Fibroblast of skin of back (primary cell): ENCODE data around the gene TNS1.
A peak's percentile ranks its signal among the peaks of the same experiment; 100 is the strongest.

ENCODE experiments used
- DNase-seq: peaks from one replicate; pipeline ENCODE4 v3.0.0-alpha.2; 2013

The TNS1 gene

DNA sequence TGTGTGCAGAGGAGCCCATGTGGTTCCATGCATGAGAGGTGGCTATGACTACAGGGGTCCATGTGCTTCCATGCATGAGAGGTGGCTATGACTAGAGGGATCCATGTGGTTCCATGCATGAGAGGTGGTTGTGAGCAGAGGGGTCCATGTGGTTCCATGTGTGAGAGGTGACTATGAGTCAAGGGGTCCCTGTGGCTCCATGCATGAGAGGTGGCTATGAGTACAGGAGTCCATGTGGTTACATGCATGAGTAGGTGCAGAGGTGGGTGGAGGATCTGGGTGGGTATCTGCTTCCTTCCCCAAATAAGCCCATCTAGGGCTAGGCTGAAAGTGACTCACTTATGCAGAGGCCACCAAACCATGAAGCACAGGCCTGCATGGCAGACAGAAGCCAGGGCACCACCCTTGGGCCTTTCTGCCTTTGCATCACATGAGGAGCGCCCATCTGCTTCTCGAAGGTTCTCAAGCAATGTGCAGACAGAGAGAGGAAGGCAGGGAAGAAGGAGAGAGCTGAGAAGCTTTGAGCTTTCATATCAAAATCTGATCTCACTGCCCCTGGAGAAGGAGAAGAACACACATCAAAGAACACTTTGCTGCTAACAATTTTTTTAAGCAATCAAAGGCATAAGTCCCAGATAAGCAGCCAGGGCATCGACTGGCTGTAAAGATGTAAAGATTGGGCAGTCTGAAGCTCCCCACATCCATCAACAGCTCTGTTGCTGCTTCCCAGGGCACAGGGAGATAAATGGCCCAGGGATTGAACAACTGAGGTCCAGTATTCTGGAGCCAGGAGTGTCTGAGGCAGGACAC lies 137.6 kb downstream of the TNS1 start:
- no peak for DNase-seq

DNA sequence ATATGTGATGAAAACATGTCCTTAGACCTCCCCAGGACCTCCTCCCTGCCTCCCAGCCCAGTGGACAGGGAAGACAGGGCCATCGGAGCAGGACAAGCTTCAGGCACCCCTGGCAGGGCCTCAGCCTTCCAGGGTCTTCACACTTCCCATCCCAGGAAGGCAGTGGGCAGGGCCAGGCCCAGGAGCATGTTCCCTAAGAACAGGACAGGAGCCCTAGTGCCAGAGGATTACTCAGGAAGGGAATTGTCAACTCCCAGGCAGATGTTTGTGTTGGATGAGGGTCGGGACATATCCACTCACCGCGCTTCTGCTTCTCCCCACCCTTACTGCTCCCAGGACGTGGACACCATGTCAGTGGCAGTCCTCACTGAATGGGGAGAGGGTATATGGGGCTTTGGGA lies 138.9 kb downstream of the TNS1 start:
- DNase-seq: no peak

DNA sequence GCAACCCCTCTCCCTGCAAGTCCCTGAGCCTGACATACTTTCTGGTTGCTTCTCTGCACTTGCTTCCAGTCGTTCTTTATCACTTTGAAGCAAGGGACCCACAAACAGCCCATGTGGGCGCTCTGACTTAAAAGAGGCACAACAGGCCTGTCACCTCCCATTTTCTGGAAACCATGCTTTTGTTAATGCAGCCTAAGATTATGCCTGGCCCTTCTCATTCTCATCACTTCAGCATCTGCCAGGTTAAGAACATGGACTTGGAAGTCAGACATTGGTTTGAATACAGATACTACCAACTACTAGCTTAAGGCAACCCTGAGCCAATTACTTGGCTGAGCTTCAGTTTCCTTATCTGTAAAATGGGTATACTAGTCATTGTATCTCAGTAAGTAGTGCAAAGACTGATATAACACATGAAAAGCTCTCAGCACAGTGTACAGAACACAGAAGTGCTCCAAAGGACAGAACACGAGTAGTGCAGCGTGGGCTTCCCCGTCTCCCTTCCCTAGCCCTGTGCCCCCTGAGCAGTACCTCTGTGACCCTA lies 141.4 kb downstream of the TNS1 start:
- DNase-seq: no peak

DNA sequence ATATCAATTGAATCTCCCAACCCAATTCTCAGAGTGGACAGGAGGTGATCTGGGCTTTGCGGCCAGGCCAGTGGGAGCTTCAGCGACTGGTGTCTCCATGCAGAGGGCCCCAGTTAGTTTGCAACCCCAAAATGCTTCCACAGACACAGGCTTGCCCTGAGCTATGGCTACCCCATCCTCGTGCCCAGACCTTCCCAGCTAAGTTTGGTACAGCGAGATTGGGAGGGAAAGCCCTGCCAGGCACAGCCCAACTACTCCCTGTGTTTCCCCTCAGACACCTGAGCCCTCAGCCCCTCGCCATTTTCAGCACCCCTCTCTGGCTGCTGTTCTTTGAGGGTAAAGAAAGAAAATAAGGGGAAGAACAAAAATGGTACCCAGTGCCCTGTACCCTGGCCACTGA lies 142.9 kb downstream of the TNS1 start:
- DNase-seq: no peak

DNA sequence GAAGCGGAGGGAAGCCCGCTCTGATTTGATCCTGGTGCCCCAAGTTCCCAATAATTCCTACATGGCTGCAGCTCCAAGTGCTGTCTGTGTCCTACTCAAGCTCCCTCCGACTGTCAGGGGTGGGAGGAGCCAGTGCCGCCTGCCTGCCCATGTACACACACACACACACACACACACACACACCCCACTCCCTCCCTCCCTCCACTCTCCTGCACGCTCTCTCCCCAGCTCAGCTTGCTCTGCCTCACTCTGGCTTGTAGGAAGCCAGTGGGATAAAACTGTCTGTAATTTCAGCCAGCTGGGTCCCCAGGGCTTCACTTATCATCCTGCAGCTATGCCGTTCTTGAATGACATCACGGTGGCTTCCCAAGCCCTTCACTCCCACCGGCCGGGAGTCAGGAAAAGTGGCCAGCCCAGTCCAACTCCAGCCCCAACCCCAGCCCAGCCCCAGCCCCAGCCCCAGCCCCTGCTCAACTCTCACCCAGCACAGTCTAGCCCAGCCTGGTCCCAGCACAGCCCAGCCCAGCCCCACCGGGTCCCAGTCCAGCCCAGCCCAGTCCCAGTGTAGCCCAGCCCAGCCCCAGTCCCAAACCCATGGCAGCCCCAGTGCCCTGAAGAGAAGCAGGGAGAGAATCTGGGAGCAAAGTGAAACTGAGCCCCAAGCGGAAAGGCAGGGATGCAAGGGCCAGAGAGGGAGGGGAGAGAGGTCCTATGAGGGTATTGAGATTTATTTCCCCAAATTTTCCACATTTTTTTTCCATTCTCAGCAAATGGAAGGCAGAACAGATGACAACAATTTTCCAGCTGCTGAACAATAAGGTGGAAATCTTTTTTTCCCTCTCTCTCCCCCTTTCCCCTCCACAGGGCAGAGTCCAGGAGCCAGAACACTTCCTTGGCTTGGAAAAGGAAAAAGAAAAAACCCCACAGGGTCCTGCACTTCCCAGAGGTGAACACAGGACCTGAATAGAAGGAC lies 144.0 kb downstream of the TNS1 start:
- peak; percentile 100 for DNase-seq

DNA sequence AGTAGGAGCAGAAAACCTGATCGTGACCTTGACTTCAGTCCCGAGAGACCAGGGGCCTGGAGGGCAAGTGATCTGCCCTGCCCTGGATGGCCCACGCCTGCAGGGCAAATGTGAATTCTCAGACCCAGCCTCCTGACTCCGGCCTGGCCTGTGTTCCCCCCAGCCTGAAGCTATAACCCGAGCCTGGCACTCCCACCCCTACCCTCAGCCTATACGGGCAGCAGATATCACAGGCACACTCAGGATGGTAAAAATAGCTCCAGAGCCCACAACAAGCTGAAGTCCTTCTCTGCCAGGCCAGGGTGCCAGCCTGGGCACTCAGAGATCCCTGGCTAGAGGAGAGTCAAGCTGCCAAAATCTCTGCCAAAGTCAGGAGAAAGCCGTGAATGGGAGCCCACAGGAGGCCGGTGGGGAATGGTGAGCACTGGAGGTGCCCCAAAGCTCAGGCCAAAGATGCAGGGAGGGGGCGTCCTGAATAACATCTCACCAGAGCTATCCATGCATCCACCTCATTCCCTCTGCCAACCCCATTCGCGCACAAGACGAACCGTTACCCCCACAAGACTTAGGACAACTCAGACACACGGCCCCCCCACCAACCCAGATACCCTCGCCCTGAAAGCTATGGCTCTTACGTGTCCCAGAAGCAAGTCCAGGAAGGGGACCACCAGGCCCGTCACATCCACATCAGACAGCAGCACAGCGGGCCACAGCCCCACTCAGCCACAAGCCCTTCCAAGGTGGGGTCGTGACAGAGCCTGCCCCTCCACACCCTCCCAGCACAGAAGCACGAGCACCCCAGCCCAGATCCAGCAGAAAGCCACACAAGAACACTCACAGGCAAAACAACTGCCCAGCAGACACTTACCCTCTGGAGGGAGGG lies 144.9 kb downstream of the TNS1 start:
- DNase-seq: no peak

DNA sequence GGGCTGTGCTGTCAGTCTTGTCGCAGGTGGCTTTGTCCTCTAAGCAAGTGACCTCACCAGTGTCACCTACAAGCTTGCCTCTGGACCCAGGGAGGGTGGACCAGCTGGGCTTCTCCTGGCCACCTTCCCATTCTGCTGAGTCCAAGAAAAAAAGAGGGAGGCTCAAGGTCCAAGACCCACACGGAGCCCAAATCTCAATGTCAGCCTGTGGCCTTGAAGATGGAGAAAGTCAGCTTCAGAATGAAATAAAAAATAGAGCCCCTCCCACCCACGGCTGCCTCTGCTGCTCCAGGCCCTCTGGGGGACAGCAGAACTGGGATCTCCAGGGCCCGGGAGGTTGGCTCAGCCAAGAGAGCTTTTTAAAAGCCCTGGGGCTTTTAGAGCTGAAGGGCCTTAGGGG lies 145.9 kb downstream of the TNS1 start:
- DNase-seq: no peak

GRCh38 chr2:217856159-217856558 lies 146.6 kb downstream of the TNS1 start:
- DNase-seq: no peak

- no peak for DNase-seq
Measured at GRCh38 chr2:217854684-217855420, 147.9 kb downstream of the TNS1 start.

GRCh38 chr2:217853961-217854360 lies 148.8 kb downstream of the TNS1 start:
- DNase-seq: no peak

DNA sequence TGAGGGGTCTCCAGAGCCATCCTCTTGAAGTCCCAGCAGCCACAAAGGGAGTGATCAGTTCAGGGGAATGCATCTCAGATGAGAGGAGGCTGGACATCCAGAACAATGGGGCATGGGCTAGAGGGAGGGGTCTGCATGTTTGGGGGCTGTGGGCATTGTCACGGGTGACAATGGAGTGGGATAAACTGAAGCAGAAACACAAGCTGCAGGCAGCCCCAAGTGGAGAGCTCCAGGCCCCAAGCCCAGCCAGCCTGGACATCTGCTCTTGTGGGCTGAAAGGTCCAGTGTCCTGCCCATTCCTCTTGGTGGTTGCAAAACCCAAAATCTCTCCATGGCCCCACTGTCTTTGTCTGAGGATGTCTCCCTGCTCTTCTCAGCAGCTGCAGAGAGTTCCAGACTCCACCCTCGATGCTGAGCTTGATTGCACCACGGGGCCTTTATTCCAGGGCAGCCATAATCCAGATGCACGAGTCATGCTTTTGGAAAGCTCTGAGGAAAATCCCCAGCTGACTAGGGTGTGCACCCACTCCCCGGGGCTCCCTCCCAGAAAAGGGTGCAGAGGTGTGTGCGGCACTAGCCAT lies 149.4 kb downstream of the TNS1 start:
- DNase-seq: peak; percentile 46

DNA sequence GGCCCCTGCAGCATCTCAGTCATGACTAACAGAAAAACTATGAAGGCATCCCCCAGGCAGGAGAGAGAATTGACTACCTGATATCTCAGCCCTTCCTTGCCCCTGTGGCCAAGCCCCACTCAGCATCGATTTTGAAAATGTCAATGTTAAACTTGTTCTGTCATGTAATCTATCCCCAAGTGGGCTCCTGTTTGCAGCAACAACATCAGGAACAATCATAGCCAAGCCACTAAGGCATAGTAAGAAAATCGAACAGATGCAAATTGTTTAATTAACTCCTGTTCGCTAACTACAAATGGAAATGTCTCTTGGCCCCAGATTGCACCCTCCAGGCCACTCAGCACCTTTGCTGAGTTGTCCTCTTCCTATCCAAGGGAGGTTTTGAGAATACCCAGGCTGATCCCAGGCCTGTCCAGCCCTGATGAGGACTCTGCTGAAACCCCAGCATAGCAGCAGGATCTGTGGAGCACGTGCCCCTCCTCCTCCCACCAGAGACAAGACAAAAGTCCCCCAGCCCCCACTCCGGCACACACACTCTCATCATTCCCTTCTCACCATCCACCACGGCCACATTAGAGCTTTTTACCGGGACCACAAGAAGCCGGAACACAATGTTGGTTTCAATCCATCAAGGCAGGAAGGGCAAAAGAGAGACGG lies 150.1 kb downstream of the TNS1 start:
- DNase-seq: peak; percentile 41

DNA sequence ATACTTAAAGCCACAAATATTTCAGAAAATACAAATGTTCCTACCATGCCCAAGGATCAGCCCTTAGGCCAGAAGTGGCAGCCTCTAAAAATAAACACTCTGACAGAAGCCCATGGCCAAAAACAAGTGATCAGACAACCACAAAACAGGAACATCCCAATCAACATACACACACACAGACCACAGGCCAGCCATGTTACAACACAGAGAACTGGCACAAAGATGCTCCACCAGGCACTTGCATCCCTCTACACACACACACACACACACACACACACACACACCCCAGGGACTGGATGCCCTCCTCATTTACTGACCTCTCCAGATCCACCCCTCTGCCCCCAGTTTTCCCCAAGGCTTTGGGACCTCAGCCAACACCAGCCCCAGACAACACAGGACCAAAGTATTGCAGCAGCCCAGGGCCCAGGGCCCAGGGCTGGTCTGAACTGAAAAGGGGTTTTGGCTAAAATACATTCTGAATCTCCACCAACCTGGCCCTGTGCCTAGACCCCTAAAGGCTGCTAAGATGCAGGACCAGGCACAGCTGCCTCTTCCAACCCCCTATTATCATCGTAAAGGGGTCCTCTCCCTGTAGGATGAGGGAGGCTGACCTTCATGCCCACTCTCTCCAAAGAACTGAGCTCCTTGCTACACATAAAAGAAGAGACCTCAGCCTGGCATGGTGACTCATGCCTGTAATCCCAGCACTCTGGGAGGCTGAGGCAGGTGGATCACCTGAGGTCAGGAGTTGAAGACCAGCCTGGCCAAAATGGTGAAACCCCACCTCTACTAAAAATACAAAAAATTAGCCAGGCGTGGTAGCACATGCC lies 151.4 kb downstream of the TNS1 start:
- peak; percentile 66 for DNase-seq

DNA sequence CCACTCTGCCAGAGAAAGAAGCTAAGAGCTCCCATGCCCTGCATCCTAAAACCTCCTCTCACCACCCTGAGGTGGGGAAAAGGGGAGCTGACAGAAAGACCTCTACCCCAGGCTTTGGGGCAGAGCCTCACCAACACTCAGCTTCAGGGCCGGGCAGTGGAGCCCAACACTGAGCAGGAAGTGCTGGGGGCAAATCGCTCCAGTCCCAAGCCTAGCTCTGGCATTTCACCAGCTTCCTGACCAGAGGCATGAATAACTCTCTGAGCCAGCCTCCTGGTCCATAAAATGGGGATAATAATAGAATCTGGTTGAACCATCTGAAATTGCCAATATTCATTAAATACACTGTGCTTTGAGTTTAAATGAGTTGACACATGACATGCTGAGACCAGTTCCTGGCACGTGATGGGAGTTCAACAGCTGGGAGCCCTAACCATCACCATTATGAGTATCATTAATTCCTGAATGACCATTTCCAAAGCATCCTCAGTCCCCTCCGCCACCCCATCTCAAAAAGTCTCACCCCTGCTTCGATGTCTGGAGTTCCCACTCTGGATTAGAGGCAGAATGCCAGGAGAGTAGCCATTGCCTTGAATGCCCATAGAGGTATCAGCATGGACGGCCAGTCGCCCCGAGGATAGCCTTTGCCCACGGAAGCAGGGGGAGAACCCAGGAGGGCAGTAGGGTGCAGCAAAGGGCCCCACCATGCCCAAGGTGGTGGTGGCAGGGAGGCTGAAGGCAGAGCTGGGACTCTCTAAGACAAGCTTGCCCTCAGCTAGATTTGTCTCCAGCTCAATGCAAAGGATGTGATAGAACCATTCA lies 153.4 kb downstream of the TNS1 start:
- no peak for DNase-seq

GRCh38 chr2:217848351-217848957 lies 154.3 kb downstream of the TNS1 start:
- DNase-seq: no peak

GRCh38 chr2:217847552-217848350 lies 155.0 kb downstream of the TNS1 start:
- no peak for DNase-seq

DNA sequence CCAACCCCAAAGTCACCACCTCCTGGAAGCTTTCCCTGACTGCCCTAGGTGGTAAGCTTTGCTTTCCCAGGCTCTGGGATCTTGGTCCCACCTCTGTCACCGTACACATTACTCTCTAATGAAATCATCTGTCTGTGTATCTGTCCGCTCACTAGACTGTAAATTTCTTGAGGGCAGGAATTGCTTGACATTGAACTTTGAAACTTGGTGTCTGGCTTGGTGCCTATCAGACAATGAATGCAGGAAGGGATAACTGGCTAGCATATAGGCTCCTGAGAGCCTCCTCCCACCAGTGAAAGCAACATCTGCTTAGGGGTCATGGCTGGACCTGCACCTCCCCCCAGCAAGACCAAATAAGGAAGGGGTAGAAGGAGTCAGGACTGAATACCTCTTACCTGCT lies 155.7 kb downstream of the TNS1 start:
- no peak for DNase-seq
